T-helper 2 cell treated with Interferon-gamma antibody and Interleukin-4, amounts not matched to agents 5 μg/mL and 100 μg/mL, for 36 hours (primary cell): ENCODE measurements around the gene GNB4.
A peak's percentile ranks its signal among the peaks of the same experiment; 100 is the strongest.

Source experiments
- DNase-seq: peaks from one replicate; pipeline ENCODE4 v3.0.0; 2021; ENCODE audit warnings: low spot score
- H3K27ac Mint-ChIP-seq: one replicate; pipeline ENCODE4 v1.8.0; 2021; ENCODE audit warnings: mild to moderate bottlenecking, mixed read lengths
- H3K27me3 Mint-ChIP-seq: one replicate; pipeline ENCODE4 v1.8.0; 2021; ENCODE audit warnings: low read depth, mixed read lengths
- H3K36me3 Mint-ChIP-seq: one replicate; pipeline ENCODE4 v1.8.0; 2021; ENCODE audit warnings: low read depth, mixed read lengths
- H3K4me1 Mint-ChIP-seq: one replicate; pipeline ENCODE4 v1.8.0; 2021; ENCODE audit warnings: low read depth, mixed read lengths
- H3K4me3 Mint-ChIP-seq: one replicate; pipeline ENCODE4 v1.8.0; 2022; ENCODE audit warnings: mild to moderate bottlenecking, moderate library complexity, mixed read lengths
- H3K9me3 Mint-ChIP-seq: one replicate; pipeline ENCODE4 v1.8.0; 2021; ENCODE audit warnings: mixed read lengths

The GNB4 gene

DNA sequence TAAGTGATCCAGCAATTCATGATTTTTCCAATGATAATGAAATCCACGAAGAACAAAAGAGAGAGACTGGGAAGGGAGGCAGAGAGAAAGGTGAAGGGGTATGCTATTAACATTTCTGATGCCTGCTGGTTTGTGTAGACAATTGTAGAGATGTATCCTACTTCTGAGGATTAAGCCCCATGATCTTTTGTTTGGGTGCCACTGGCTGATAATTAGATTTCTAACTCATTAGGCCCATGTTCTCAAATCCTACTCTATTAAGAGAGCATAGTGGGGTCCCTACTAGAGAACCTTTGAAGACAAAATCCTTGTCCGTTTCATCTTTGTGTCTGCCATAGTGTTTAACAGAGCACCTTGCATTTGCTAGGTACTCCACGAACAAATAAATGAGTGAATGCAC lies 2.7 kb upstream of the GNB4 start:
- Mint-ChIP-seq H3K27ac (no peak overlapping the region), H3K9me3 (no peaks in the 10 kb centered on the region), H3K4me1 (peaks cover 19% of the 10 kb centered on the region), H3K27me3 (peaks cover 73% of the 10 kb centered on the region), H3K4me3 (no peak overlapping the region), H3K36me3 (peaks cover 1% of the 10 kb centered on the region)
- DNase-seq, result no peak

- Mint-ChIP-seq H3K4me1 (peaks cover 20% of the 10 kb centered on the region), H3K4me3 (no peak overlapping the region), H3K9me3 (no peaks in the 10 kb centered on the region), H3K27me3 (peaks cover 78% of the 10 kb centered on the region), H3K27ac (no peak overlapping the region), H3K36me3 (peaks cover 1% of the 10 kb centered on the region)
- DNase-seq, result no peak
Measured at GRCh38 chr3:179452872-179453271, 1.6 kb upstream of the GNB4 start.

DNA sequence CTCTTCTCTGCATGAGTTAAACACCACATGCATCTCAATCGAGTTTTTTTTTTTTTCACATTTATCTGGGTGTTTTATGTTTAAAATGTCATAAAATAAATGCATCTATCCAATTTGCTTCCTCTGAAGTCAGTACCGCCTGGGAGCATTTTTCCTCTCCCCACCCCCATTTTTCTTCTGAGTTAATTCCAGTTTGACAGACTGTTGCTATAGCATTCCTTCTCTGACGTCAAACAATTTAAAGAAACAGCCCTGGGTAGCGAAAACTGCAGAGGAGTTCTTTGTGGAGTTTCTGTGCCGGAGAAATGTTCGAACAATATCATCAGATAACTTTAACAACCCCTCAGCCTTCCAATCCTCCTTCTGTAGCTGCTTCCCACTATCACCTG lies 900 bp upstream of the GNB4 start:
- Mint-ChIP-seq H3K9me3 (no peaks in the 10 kb centered on the region), H3K4me1 (peaks cover 21% of the 10 kb centered on the region), H3K4me3 (peak overlapping the region; percentile 85), H3K36me3 (peaks cover 1% of the 10 kb centered on the region), H3K27ac (peak overlapping the region; percentile 87), H3K27me3 (peaks cover 79% of the 10 kb centered on the region)
- no peak for DNase-seq

DNA sequence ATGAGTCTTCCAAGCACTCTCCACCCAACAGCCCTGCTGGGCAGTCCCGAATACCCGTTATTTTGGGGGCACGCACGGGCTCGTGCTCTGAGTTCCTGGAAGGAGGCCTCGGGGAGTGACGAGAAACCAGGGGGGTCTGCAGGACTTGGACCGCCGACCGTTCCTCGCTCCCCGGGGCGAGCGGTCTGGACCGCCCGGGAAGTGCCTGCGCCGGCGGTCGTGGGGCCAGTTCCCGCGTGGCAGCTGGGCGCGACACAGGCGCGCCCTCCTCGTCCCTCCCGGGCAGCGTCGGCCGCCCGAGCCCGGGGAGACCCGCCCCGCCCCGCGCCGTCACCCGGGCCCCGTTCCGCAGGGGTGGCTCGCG lies 387 bp downstream of the GNB4 start:
- Mint-ChIP-seq H3K4me1 (peaks cover 22% of the 10 kb centered on the region), H3K27me3 (peaks cover 80% of the 10 kb centered on the region)

DNA sequence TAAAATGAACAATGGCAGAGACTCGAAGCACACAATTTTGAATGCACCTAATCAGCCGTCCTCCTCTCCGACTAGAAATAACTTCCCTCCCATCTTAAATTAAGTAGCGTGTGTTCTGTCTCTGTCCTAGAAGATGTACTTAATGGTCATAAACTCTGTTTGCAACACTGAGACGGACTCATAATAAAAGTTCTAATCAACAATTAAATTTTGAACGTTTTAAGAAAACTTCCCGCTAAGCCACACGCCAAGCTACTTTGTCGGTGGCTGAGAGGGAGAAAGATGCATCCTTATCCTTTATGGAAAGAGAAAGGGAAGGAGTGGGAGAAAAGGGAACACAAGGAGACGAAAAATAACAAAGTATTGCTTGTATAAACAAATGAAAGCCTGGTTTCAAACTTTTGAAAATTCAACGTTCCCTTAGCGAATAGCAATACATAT lies 989 bp downstream of the GNB4 start:
- H3K36me3 Mint-ChIP-seq, result peaks cover 1% of the 10 kb centered on the region

More for the DNA sequence above, 387 bp downstream of the GNB4 start:
- Mint-ChIP-seq H3K9me3 (no peaks in the 10 kb centered on the region), H3K27ac (peak overlapping the region; percentile 81), H3K4me3 (peak overlapping the region; percentile 90), H3K36me3 (peaks cover 1% of the 10 kb centered on the region)
- no peak for DNase-seq

DNA sequence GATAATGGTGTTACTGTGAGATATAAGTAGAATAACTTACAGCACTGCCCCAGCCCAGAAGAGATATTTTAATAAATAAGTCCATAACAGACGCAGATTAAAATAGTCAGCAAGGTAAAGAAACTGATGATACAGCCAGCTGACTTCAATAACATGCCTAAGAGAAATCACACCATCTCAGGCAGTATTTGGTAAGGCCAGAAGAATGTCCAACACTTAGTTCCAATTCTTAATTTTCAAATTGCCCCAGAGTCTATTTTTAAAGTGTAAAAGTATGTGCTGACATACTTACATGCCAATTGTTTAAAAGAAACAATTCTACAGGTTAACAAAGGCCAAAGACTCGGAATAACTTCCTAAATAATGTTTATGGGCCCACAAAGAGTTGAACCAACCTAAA lies 1.6 kb downstream of the GNB4 start:
- peaks cover 1% of the 10 kb centered on the region for H3K36me3 Mint-ChIP-seq
- H3K4me3 Mint-ChIP-seq, result peak overlapping the region; percentile 90
- peaks cover 22% of the 10 kb centered on the region for H3K4me1 Mint-ChIP-seq
- no peak overlapping the region for H3K27ac Mint-ChIP-seq
- peaks cover 70% of the 10 kb centered on the region for H3K27me3 Mint-ChIP-seq
- H3K9me3 Mint-ChIP-seq, result no peaks in the 10 kb centered on the region
- no peak for DNase-seq

More for the DNA sequence above, 989 bp downstream of the GNB4 start:
- Mint-ChIP-seq H3K4me1 (peaks cover 22% of the 10 kb centered on the region), H3K27me3 (peaks cover 75% of the 10 kb centered on the region), H3K9me3 (no peaks in the 10 kb centered on the region), H3K4me3 (peak overlapping the region; percentile 90), H3K27ac (peak overlapping the region; percentile 81)
- no peak for DNase-seq

GRCh38 chr3:179447251-179447650 lies 4.0 kb downstream of the GNB4 start:
- Mint-ChIP-seq H3K36me3 (peaks cover 1% of the 10 kb centered on the region), H3K27ac (no peak overlapping the region), H3K9me3 (no peaks in the 10 kb centered on the region), H3K27me3 (peaks cover 55% of the 10 kb centered on the region), H3K4me3 (no peak overlapping the region), H3K4me1 (peaks cover 21% of the 10 kb centered on the region)
- DNase-seq, result no peak

- Mint-ChIP-seq H3K36me3 (peaks cover 1% of the 10 kb centered on the region), H3K4me3 (no peak overlapping the region), H3K27me3 (peaks cover 48% of the 10 kb centered on the region), H3K27ac (no peak overlapping the region), H3K9me3 (no peaks in the 10 kb centered on the region), H3K4me1 (peaks cover 16% of the 10 kb centered on the region)
- DNase-seq, result no peak
Measured at GRCh38 chr3:179446501-179446900, 4.8 kb downstream of the GNB4 start.

DNA sequence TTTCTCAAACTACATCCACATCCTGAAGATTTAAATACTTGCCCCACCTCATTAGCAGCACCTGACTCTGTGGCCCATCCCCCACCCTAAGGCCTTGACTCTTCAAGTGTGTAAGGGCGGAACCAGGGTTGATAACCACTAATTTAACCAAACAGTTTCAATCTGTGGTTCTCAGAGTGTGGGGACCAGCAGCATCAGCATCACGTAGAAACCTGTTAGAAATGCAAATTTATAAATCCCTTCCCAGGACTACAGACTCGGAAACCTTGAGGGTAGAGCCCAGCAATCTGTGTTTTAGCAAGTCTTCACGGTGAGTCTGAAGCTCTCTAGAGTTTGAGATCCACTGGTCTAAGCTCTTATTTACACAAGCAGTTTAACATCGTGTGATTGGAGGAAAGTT lies 12.4 kb downstream of the GNB4 start:
- no peak overlapping the region for H3K4me3 Mint-ChIP-seq
- no peaks in the 10 kb centered on the region for H3K36me3 Mint-ChIP-seq
- H3K4me1 Mint-ChIP-seq, result peaks cover 7% of the 10 kb centered on the region
- no peak for DNase-seq
- peaks cover 6% of the 10 kb centered on the region for H3K27me3 Mint-ChIP-seq
- no peak overlapping the region for H3K27ac Mint-ChIP-seq
- no peaks in the 10 kb centered on the region for H3K9me3 Mint-ChIP-seq

DNA sequence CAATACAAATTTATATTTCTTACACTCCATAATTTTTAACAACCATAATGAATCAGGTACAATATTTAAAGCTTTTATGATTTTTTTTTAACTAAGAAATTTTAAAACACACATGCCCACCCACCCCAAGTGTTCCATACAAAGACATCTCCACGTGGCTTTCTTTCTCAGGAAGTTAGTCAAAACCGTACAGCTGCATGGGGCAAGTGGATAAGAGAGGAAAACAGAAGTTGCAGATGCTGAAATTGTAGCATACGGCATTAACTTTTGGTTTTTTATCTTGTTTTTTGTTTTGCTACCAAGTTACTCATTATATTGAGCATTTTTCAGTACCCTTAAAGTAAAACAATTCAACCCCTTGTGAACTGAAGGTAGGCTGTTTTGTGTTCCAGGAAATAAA lies 14.8 kb downstream of the GNB4 start:
- H3K4me3 Mint-ChIP-seq, result no peak overlapping the region
- peaks cover 9% of the 10 kb centered on the region for H3K4me1 Mint-ChIP-seq
- no peaks in the 10 kb centered on the region for H3K9me3 Mint-ChIP-seq
- no peak for DNase-seq
- peaks cover 12% of the 10 kb centered on the region for H3K27me3 Mint-ChIP-seq
- H3K27ac Mint-ChIP-seq, result no peak overlapping the region
- no peaks in the 10 kb centered on the region for H3K36me3 Mint-ChIP-seq

GRCh38 chr3:179432451-179432850 lies 18.8 kb downstream of the GNB4 start:
- no peaks in the 10 kb centered on the region for H3K9me3 Mint-ChIP-seq
- peaks cover 4% of the 10 kb centered on the region for H3K4me1 Mint-ChIP-seq
- no peaks in the 10 kb centered on the region for H3K36me3 Mint-ChIP-seq
- H3K27me3 Mint-ChIP-seq, result peaks cover 9% of the 10 kb centered on the region
- H3K27ac Mint-ChIP-seq, result no peak overlapping the region
- no peak for DNase-seq
- H3K4me3 Mint-ChIP-seq, result no peak overlapping the region

DNA sequence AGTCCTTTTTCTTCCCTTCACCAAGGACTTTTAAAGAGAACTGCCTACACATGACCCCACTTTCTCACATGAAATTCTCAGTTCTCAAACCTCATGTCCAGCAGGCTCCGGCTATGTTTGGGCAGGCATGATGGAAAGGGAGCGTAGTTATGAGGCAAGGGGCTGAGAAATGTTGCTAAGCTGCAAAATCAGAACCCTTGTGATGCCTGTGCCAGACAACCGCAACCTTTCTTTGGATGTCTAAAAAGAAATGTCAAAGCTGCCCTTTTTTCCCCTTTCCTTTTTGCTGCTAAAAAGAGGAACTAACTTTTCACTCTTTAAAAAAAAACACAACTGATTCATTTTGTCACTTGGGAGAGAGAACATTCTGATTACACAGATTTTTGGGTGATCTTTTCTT lies 19.2 kb downstream of the GNB4 start:
- peaks cover 9% of the 10 kb centered on the region for H3K27me3 Mint-ChIP-seq
- no peaks in the 10 kb centered on the region for H3K9me3 Mint-ChIP-seq
- no peak for DNase-seq
- no peak overlapping the region for H3K4me3 Mint-ChIP-seq
- H3K27ac Mint-ChIP-seq, result no peak overlapping the region
- no peaks in the 10 kb centered on the region for H3K36me3 Mint-ChIP-seq
- peaks cover 4% of the 10 kb centered on the region for H3K4me1 Mint-ChIP-seq

GRCh38 chr3:179430277-179430870 lies 20.9 kb downstream of the GNB4 start:
- Mint-ChIP-seq H3K4me3 (no peak overlapping the region), H3K27ac (no peak overlapping the region), H3K4me1 (peaks cover 2% of the 10 kb centered on the region), H3K9me3 (no peaks in the 10 kb centered on the region), H3K27me3 (peaks cover 9% of the 10 kb centered on the region), H3K36me3 (no peaks in the 10 kb centered on the region)
- DNase-seq, result no peak

DNA sequence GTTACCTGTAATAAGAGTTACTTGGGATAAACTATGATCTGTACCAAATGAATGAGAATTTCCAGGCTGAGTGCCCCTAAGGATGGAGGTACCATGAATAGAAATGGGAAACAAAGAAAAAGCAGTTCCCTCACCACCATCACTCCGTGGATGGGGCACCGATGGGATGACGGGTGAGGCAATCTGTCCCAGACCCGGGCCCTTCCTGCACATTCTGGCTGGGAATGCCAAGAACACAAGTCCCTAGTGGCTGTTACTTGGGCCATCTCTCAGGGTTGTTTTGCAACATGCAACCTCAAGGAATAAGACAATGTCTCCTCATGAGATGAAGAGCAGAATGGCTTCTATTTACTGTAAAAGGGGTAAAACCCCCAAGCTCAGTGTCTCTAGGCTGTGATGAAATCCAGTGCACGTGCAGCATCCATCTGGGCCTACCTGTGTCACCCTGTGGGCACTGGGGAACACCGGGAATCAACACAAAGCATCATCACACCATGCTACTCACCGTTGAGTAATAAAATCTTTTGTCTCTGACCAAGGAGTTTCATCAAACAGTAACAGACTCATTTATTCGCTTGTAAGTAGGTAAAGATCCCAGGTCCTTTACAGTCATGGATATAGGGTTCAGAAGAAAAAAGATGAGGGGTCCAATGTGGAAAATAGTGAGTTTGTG lies 22.3 kb downstream of the GNB4 start:
- H3K27me3 Mint-ChIP-seq, result peaks cover 9% of the 10 kb centered on the region
- peaks cover 3% of the 10 kb centered on the region for H3K36me3 Mint-ChIP-seq
- no peak for DNase-seq
- H3K4me3 Mint-ChIP-seq, result no peak overlapping the region
- peaks cover 2% of the 10 kb centered on the region for H3K4me1 Mint-ChIP-seq
- no peaks in the 10 kb centered on the region for H3K9me3 Mint-ChIP-seq
- H3K27ac Mint-ChIP-seq, result no peak overlapping the region

- no peaks in the 10 kb centered on the region for H3K27me3 Mint-ChIP-seq
Measured at GRCh38 chr3:179425075-179425474, 26.2 kb downstream of the GNB4 start.

More at GRCh38 chr3:179425075-179425474, 26.2 kb downstream of the GNB4 start:
- H3K36me3 Mint-ChIP-seq, result peaks cover 5% of the 10 kb centered on the region
- H3K27ac Mint-ChIP-seq, result no peak overlapping the region
- H3K9me3 Mint-ChIP-seq, result no peaks in the 10 kb centered on the region
- H3K4me3 Mint-ChIP-seq, result no peak overlapping the region
- no peaks in the 10 kb centered on the region for H3K4me1 Mint-ChIP-seq
- no peak for DNase-seq
